NCI-H446 treated with DMSO at 0.1 percent for 48 hours (cell line): ENCODE data around the gene DYNC1I1.
A peak's percentile ranks its signal among the peaks of the same experiment; 100 is the strongest.

Experiments
- DNase-seq: peaks from one replicate; lab custom pipeline; 2025; lab: John Stamatoyannopoulos, UW

Gene DYNC1I1

DNA sequence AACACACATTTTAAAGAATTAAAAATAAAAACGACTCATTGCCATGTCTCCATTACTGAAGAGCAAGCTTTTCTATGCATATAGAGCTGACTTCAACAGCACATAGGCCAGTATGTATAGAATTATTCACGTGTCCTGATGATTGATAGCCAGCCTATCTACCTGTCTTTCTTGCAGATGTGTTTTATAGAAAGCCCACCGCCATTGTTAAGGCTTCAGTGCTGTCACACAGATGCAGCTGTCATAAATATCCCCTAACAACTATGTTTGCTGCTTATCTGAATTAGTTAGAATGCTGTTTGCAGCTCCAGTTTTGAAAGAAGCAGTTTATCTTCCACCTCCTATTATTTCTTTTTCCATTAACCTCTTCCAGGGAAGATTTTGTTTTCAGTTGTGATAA is 313.6 kb downstream of the DYNC1I1 start:
- DNase-seq = no peak

- no peak for DNase-seq
These were observed 316.2 kb downstream of the DYNC1I1 start for GRCh38 chr7:96088579-96088978.

DNA sequence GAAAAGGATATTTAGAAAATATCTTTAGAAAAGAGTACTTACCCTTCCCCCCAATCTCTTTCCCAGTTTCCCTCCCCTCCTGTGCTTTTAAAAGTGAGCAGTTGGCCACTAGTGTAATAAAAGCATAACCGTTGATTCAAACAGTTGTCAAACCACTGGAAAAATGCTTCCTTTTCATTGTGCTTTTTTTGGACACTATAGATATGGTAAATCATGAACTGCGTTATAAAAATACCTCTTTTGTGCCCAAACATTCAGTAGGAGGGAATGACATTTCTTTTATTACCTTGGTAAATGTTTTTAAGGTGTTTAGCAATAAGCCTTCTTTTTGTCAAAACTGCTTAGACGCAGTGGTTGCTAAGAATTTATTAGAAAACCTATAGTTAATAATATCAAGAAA is 317.2 kb downstream of the DYNC1I1 start:
- DNase-seq = no peak

DNA sequence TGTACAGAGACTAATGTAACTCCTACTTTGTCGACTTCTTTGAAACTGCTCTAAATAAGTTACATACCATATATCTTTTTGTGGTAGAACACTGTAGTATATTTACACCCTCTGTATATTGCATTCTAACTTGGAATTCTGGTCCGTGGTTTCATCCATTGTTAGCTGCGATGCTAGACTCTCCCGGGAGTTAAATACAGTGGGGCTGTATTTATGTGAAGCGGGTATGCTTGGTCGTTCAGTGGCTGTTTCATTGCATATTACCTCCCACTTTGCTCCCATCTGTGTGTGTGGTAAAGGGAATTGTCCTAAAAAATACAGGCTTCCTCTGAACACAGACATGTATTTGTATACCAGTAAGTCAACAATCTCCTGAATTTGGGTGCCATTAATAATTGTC is 318.4 kb downstream of the DYNC1I1 start:
- no peak for DNase-seq

DNA sequence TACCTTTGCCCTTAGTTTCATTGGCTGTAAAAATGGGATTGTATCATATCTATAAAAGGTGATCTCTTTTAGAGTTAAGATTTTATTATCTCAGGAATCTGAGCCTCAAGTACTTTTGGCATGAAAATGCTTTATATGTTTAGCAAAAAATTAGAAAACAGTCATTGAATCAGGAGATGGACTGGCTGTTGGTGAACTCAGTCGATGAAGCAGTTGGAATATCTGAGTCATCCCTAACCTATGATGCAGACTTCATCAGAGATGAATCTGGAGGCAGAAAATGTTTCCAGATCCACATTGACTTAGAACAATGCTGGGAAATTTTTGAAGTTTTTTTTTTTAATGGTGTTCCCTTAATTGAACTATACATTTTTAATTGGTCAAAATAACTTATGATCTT is 321.1 kb downstream of the DYNC1I1 start:
- no peak for DNase-seq

- no peak for DNase-seq
These were observed 325.5 kb downstream of the DYNC1I1 start for GRCh38 chr7:96097835-96098234.

GRCh38 chr7:96100737-96101136 is 328.4 kb downstream of the DYNC1I1 start:
- no peak for DNase-seq

DNA sequence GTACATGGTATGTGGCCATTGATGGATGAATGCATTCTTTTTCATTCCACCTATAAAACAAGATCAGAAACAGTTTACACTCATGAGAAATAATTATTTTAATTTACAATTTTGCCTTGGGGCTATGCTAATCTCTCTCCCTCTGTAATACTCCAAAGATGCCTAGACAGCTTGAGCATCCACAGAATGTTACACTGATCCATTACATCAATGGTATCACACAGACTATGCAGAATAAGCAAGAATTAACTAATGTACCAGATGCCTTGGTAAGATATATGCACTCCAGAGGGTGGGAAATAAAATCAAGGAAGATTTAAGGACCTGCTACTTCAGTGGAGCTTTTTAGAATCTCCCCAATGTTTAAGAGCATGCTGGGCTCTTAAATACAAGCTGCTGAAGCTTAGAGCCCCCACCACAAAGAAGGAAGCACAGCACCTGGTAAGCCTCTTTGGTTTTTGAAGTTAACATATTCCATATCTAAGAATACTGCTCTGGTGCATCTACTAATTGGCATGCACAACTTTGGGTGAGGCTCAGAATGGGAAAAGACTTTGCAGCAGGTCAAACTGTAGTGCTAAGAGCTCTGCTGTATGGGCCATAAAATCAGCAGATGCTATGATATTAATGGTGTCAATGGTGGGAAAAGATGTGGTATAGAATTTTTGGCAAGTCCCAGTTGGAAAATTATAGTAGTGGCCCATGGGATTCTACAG is 329.9 kb downstream of the DYNC1I1 start:
- no peak for DNase-seq

GRCh38 chr7:96104984-96105383 is 332.6 kb downstream of the DYNC1I1 start:
- no peak for DNase-seq

- DNase-seq = no peak
These were observed 339.1 kb downstream of the DYNC1I1 start for GRCh38 chr7:96111405-96111804.

DNA sequence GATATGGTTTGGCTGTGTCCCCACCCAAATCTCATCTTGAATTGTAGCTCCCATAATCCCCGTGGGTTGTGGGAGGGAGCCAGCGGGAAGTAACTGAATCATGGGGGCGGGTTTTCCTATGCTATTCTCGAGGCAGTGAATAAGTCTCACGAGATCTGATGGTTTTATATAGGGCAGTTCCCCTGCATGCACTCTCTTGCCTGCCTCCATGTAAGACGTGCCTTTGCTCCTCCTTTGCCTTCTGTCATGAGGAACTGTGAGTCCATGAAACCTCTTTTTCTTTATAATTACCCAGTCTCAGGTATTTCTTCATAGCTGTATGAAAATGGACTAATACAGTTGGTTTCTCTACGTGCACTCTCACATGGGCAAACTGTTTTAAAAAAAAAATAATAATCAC is 341.8 kb downstream of the DYNC1I1 start:
- DNase-seq = no peak

DNA sequence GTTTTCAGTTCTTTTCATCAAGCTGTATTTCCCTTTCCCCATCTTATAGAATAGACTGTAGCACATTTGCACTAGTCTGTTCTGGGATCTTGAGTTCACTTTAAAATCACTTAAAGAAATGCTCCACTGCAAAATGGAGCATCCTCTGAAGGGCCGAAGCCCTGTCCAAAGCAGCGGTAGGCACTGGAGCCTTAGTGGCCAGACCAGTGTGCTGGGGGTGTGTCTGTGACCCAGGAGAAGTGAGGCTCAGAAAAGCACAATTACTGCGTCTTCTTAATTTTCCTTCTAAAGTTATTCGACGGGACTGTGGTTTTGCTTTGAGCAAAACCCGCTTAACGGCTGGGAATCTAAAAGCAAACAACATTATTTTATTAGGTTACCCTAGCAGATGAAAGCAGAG is 343.8 kb downstream of the DYNC1I1 start:
- no peak for DNase-seq

DNA sequence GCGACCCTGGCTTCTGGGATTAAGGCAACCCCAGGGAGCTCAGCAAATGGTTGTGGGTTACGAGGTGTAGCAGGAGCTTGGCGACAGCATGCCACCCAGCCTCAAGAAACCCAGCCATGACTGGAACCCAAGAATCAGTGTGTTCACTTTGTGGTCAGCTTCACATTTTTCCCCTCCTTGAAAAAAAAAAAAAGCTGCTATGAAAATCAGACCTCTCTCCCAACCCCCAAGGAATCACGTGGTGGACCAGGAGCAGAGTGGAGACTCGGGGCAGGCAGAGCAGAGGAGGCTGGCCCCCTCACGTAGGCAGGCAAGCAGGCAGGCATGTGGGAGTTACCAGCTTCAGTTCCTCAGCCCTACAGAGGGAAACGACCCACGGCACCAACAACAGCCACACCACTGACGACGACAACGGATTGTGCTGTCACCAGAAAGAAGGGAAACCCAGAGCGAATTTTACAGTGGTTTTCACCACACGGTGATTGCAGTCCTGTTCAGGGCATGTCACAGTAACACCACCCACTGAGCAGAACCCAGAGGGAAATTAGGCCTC is 346.2 kb downstream of the DYNC1I1 start:
- DNase-seq = no peak

DNA sequence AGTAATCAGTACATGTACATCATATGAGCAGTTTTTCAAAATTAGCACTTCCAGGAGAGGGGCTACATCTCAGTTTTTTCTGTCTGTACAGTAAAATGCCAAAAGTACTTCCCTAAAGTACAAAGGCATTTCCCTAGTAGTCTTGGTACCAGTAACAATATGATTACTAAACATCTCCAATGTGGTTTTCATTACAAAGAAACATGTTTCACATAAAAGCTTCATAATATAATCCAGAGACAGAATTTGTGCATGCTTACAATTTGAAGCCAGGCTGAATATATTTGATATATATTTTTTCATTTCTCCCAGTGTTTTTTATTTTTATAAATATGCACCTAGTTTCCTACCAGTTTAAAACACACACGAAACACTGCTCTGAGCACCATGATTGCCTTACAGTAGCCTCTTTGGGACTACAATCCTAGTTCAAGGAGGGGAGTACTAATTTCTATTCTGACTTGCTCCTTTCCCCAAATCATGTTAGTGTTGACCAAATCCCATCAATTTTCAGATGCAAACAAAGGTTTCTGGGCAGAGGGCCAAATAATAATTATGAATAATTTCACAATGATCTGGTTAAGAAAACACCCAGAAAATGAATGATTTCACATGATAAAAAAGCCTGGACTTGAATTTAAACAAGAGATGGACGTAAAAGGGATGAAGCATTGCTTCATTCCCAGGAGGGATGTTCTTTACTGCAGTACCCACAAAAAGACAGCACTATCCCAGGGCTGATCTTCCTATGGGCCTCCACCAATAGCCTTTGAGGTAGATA is 348.3 kb downstream of the DYNC1I1 start:
- peak; percentile 41 for DNase-seq

GRCh38 chr7:96121752-96122151 is 349.4 kb downstream of the DYNC1I1 start:
- DNase-seq = no peak

GRCh38 chr7:96122746-96123145 is 350.4 kb downstream of the DYNC1I1 start:
- DNase-seq = no peak

- no peak for DNase-seq
These were observed 354.0 kb downstream of the DYNC1I1 start for GRCh38 chr7:96126382-96126781.

GRCh38 chr7:96127746-96128145 is 355.4 kb downstream of the DYNC1I1 start:
- DNase-seq = no peak

- no peak for DNase-seq
These were observed 359.2 kb downstream of the DYNC1I1 start for GRCh38 chr7:96131525-96131924.

GRCh38 chr7:96135241-96135640 is 362.9 kb downstream of the DYNC1I1 start:
- no peak for DNase-seq

GRCh38 chr7:96136600-96137239 is 364.4 kb downstream of the DYNC1I1 start:
- DNase-seq = no peak

- no peak for DNase-seq
These were observed 371.3 kb downstream of the DYNC1I1 start for GRCh38 chr7:96143495-96144259.
